H1 (cell line): ENCODE measurements around the gene STK11IP. TPM values are rescaled to one million over a fixed set of nuclear protein-coding genes. Genes with fewer than 3 reads are reported as not detected.

Source experiments
- CTCF ChIA-PET: fragments of 300-600 bp; sonication (Branson Sonifier 250); formaldehyde crosslinking; loops from one replicate; lab custom pipeline; 2021; ENCODE audit not compliant: partially characterized antibody; lab: Charles Lee
- POLR2A ChIA-PET: fragments of 300-600 bp; sonication (Branson Sonifier 250); formaldehyde crosslinking; loops from one replicate; lab custom pipeline; 2021; ENCODE audit warnings: inconsistent platforms; ENCODE audit not compliant: partially characterized antibody; lab: Charles Lee
- DNase-seq, 2 experiments: peaks; one replicate each; pipeline versions ENCODE4 v3.0.0 to v3.0.0-alpha.2; 2010 to 2022; ENCODE audit warnings: low spot score in 2 of 2, low read depth in 1 of 2, mixed read lengths in 1 of 2
- FAIRE-seq: peaks from 2 replicates; lab custom pipeline; 2011; peaks lifted over from hg19 to GRCh38; lab: Jason Lieb, UNC
- H2AFZ ChIP-seq: 2 replicates; pipeline ENCODE4 v1.8.1; 2012; ENCODE audit warnings: low read length, inconsistent platforms
- H2AK5ac ChIP-seq: 2 replicates; pipeline ENCODE4 v1.6.1; 2013; ENCODE audit warnings: low read depth, low read length
- H2BK120ac ChIP-seq: replicated peaks from 2 replicates; pipeline ENCODE3; 2013; ENCODE audit warnings: low read depth, low read length, inconsistent platforms
- H2BK12ac ChIP-seq: 2 replicates; pipeline ENCODE4 v1.6.1; 2013; ENCODE audit warnings: low read depth, low read length
- H2BK15ac ChIP-seq: 2 replicates; pipeline ENCODE4 v1.6.1; 2013; ENCODE audit warnings: low read length
- H2BK20ac ChIP-seq: 2 replicates; pipeline ENCODE4 v1.6.1; 2013; ENCODE audit warnings: low read length
- H2BK5ac ChIP-seq: 2 replicates; pipeline ENCODE4 v1.6.1; 2013; ENCODE audit warnings: low read depth, low read length
- H3K14ac ChIP-seq: 2 replicates; pipeline ENCODE4 v1.6.1; 2013; ENCODE audit warnings: inconsistent platforms; ENCODE audit not compliant: insufficient read length
- H3K18ac ChIP-seq: 2 replicates; pipeline ENCODE4 v1.6.1; 2013; ENCODE audit warnings: low read length; ENCODE audit errors: extremely low read depth
- H3K23ac ChIP-seq: 2 replicates; pipeline ENCODE4 v1.6.1; 2013; ENCODE audit warnings: inconsistent platforms; ENCODE audit not compliant: insufficient read length
- H3K23me2 ChIP-seq: 2 replicates; pipeline ENCODE4 v1.6.1; 2013; ENCODE audit warnings: low read depth, low read length
- H3K27ac ChIP-seq: 2 replicates; pipeline ENCODE4 v1.6.1; 2011; ENCODE audit warnings: low read depth, low read length, inconsistent platforms
- H3K27me3 ChIP-seq, 4 experiments: replicated peaks in 1 of 4; 1 replicate in 1 of 4; 2 replicates in 3 of 4; pipeline versions ENCODE4 v1.6.1 to v1.8.1; 2011 to 2013; ENCODE audit warnings: low read length in 3 of 4, mild to moderate bottlenecking in 3 of 4, inconsistent platforms in 2 of 4, mixed read lengths in 2 of 4, moderate library complexity in 1 of 4; ENCODE audit not compliant: control insufficient read depth in 3 of 4, insufficient read depth in 3 of 4; ENCODE audit errors: extremely low read depth in 1 of 4
- H3K36me3 ChIP-seq, 4 experiments: 2 replicates each; pipeline versions ENCODE4 v1.6.1 to v1.8.1; 2011 to 2013; ENCODE audit warnings: mild to moderate bottlenecking in 4 of 4, low read length in 3 of 4, moderate library complexity in 2 of 4, control low read depth in 1 of 4, inconsistent platforms in 1 of 4; ENCODE audit not compliant: insufficient read depth in 4 of 4, control insufficient read depth in 2 of 4
- H3K4ac ChIP-seq: replicated peaks from 2 replicates; pipeline ENCODE3; 2013; ENCODE audit warnings: low read length, low read depth, mixed read lengths, inconsistent platforms; ENCODE audit not compliant: insufficient read length
- H3K4me1 ChIP-seq, 4 experiments: replicated peaks in 1 of 4; 1 replicate in 1 of 4; 2 replicates in 3 of 4; pipeline versions ENCODE4 v1.6.1 to v1.8.1; 2011 to 2013; ENCODE audit warnings: low read length in 3 of 4, inconsistent platforms in 2 of 4, mixed read lengths in 1 of 4; ENCODE audit not compliant: insufficient read depth in 4 of 4, control insufficient read depth in 3 of 4
- H3K4me2 ChIP-seq, 2 experiments: 2 replicates each; pipeline versions ENCODE4 v1.6.1 to v1.8.1; 2011 to 2013; ENCODE audit warnings: low read depth in 2 of 2, low read length in 2 of 2, control low read depth in 1 of 2, inconsistent platforms in 1 of 2, mild to moderate bottlenecking in 1 of 2; ENCODE audit not compliant: insufficient read depth in 1 of 2
- H3K4me3 ChIP-seq, 4 experiments: fragments of 200-600, 300-600 bp in 1 of 4; sonication (generic), shearing (Covaris generic), sonication (Bioruptor Twin) in 1 of 4; 2 replicates each; pipeline versions ENCODE4 v1.5.1 to v1.8.1; 2011 to 2016; ENCODE audit warnings: low read length in 4 of 4, low read depth in 3 of 4, control low read depth in 2 of 4, inconsistent platforms in 2 of 4, mild to moderate bottlenecking in 2 of 4, mixed read lengths in 1 of 4, moderate library complexity in 1 of 4; ENCODE audit not compliant: insufficient read depth in 2 of 4; ENCODE audit errors: extremely low read depth in 1 of 4
- H3K56ac ChIP-seq: replicated peaks from 2 replicates; pipeline ENCODE3; 2013; ENCODE audit warnings: low read depth, mild to moderate bottlenecking, mixed read lengths, low read length, inconsistent platforms; ENCODE audit not compliant: insufficient read length
- H3K79me1 ChIP-seq: 2 replicates; pipeline ENCODE4 v1.6.1; 2013; ENCODE audit warnings: low read depth, low read length, control low read depth
- H3K79me2 ChIP-seq, 2 experiments: 2 replicates each; pipeline versions ENCODE4 v1.6.1 to v1.8.1; 2012 to 2013; ENCODE audit warnings: low read length in 2 of 2, mild to moderate bottlenecking in 2 of 2, inconsistent platforms in 1 of 2; ENCODE audit not compliant: insufficient read depth in 2 of 2, control insufficient read depth in 1 of 2
- H3K9ac ChIP-seq, 4 experiments: replicated peaks in 1 of 4; 1 replicate in 1 of 4; 2 replicates in 3 of 4; pipeline versions ENCODE4 v1.6.1 to v1.8.1; 2011 to 2013; ENCODE audit warnings: low read depth in 3 of 4, low read length in 3 of 4, control low read depth in 2 of 4, mild to moderate bottlenecking in 2 of 4, moderate library complexity in 2 of 4, inconsistent platforms in 1 of 4; ENCODE audit errors: extremely low read depth in 1 of 4
- H3K9me3 ChIP-seq, 2 experiments: 2 replicates each; pipeline versions ENCODE4 v1.6.1 to v1.8.1; 2012 to 2013; ENCODE audit warnings: mild to moderate bottlenecking in 2 of 2, moderate library complexity in 2 of 2, control low read depth in 1 of 2, inconsistent platforms in 1 of 2, low read depth in 1 of 2, low read length in 1 of 2, mixed read lengths in 1 of 2; ENCODE audit not compliant: insufficient read depth in 2 of 2
- H4K20me1 ChIP-seq, 2 experiments: replicated peaks in 1 of 2; 2 replicates each; pipeline versions ENCODE3 to v1.8.1; 2011 to 2013; ENCODE audit warnings: inconsistent platforms in 2 of 2, low read length in 2 of 2, mild to moderate bottlenecking in 1 of 2; ENCODE audit not compliant: insufficient read depth in 2 of 2, control insufficient read depth in 1 of 2
- H4K5ac ChIP-seq: 2 replicates; pipeline ENCODE4 v1.6.1; 2013; ENCODE audit warnings: low read length, low read depth, mixed read lengths, inconsistent platforms; ENCODE audit not compliant: insufficient read length
- H4K8ac ChIP-seq: 2 replicates; pipeline ENCODE4 v1.8.0; 2013; ENCODE audit warnings: mild to moderate bottlenecking, moderate library complexity, low read length, inconsistent platforms; ENCODE audit not compliant: insufficient read depth; ENCODE audit errors: extremely low read depth
- H4K91ac ChIP-seq: replicated peaks from 2 replicates; pipeline ENCODE3; 2013; ENCODE audit warnings: low read length, mixed read lengths, inconsistent platforms; ENCODE audit not compliant: insufficient read length
- CEBPB ChIP-seq: IDR thresholded peaks from 2 replicates; pipeline ENCODE4 v1.6.1; 2012; ENCODE audit warnings: low read depth, low read length
- ZNF274 ChIP-seq: IDR thresholded peaks from 2 replicates; pipeline ENCODE4 v1.7.0; 2012; ENCODE audit warnings: low read length, borderline replicate concordance; ENCODE audit errors: extremely low read depth
- WGBS, 2 experiments: shearing (Covaris generic) in 1 of 2; methylation state at CpG; one replicate each; pipeline versions ENCODE4 v1.1.6 to v1.1.7; 2013 to 2015; ENCODE audit warnings: low lambda C conversion rate in 2 of 2, mixed read lengths in 2 of 2, inconsistent platforms in 1 of 2, low coverage in 1 of 2, missing lambda C conversion rate in 1 of 2; ENCODE audit not compliant: insufficient replicate concordance in 2 of 2, insufficient coverage in 1 of 2, insufficient read length in 1 of 2; ENCODE audit errors: extremely low coverage in 1 of 2, missing lambda C conversion rate in 1 of 2; 5-methylcytosine and 5-hydroxymethylcytosine counted together
- polyA plus RNA-seq, 7 experiments: library from polyadenylated mRNA; depleted of rRNA in 3 of 7; stranded (reverse) in 5 of 7; unstranded in 2 of 7; fragments of >200 nt in 5 of 7; fragments of 200-250 nt in 2 of 7; gene quantifications; 1 replicate in 5 of 7; 2 replicates in 1 of 7; 4 replicates in 1 of 7; pipeline versions ENCODE4 v1.2.1 to v1.2.3, GENCODE V29; 2011 to 2013; ENCODE audit warnings: missing spikeins in 2 of 7, mixed read lengths in 2 of 7
- total RNA-seq: library from RNA; stranded (reverse); fragmentation: NEBNext Ultra II Directional; extraction: Animal tissue kit (Norgen Biotek cat#: 25700); gene quantifications from 2 replicates; pipeline ENCODE4 v1.2.1, GENCODE V29; 2021

STK11IP gene
- total and polyA plus RNA-seq, 2 of the 8 experiments (the other 6 are each of a cell fraction or from before 2014, with no cell fraction given) = 18.5 to 29.6 TPM

- H4K8ac ChIP-seq = no peak overlapping the region
- FAIRE-seq = no peak
- H3K18ac ChIP-seq = peak overlapping the region; percentile 4
- no peak overlapping the region for H2AFZ ChIP-seq
- H3K79me2 ChIP-seq = no peaks in the 10 kb centered on the region
- no peak overlapping the region for H3K9ac ChIP-seq
- H3K23me2 ChIP-seq = peaks cover 6% of the 10 kb centered on the region; the same call in 1 of the 2 replicates
- H3K4ac ChIP-seq = no peak overlapping the region
- no peak overlapping the region for H3K27ac ChIP-seq
- H3K4me2 ChIP-seq = peak overlapping the region in 1 of 2 experiments; percentile 56; a peak in 1 of 4 replicates
- H3K79me1 ChIP-seq = no peaks in the 10 kb centered on the region
- no peak overlapping the region for H2BK5ac ChIP-seq
- ChIA-PET POLR2A (interaction anchor here (0.9 to 18.6 kb wide), 3 partner anchors 17 to 56 kb away, joined by 3 to 293 read pairs (median 36); partner anchors contain the start of gene STK11IP), CTCF (interaction anchor here (0.9 to 4.3 kb wide), 8 partner anchors 9 to 63 kb away, joined by 3 to 64 read pairs (median 7); partner anchors contain the start of gene STK11IP)
- H3K9me3 ChIP-seq = no peaks in the 10 kb centered on the region
- peak overlapping the region; percentile 92; the same call in 1 of the 2 replicates for H2BK12ac ChIP-seq
- H3K56ac ChIP-seq = no peak overlapping the region
- no peak overlapping the region for H3K4me3 ChIP-seq
- TF ChIP-seq CEBPB (no peak), ZNF274 (no peak)
- H4K5ac ChIP-seq = no peak overlapping the region
- no peaks in the 10 kb centered on the region; a peak in 1 of 7 replicates for H3K27me3 ChIP-seq
- DNase-seq = no peak
- H2AK5ac ChIP-seq = 0 out of 2 replicates have a peak overlapping the region, but pooled peaks have one; percentile 33
- peaks cover 7 to 29% (median 22%) of the 10 kb centered on the region in 4 experiments for H3K4me1 ChIP-seq
- H3K36me3 ChIP-seq = no peaks in the 10 kb centered on the region
- H3K23ac ChIP-seq = no peak overlapping the region
- peak overlapping the region; percentile 36; the same call in 1 of the 2 replicates for H2BK15ac ChIP-seq
- 90% methylated on average over 6 of the region's 6 CpGs; no CpG with 5 or more reads in 1 of the 2 experiments for WGBS, 2 experiments
- no peak overlapping the region for H4K91ac ChIP-seq
- H2BK120ac ChIP-seq = no peak overlapping the region
- no peak overlapping the region for H3K14ac ChIP-seq
- H4K20me1 ChIP-seq = no peaks in the 10 kb centered on the region
- H2BK20ac ChIP-seq = no peak overlapping the region
Measured at GRCh38 chr2:219575566-219576504, 21.8 kb upstream of the STK11IP start.
